ENCODE results near the gene NLGN1.

GRCh38 chr3:174101244-174101643 lies 703.7 kb downstream of the NLGN1 start:
- TF ChIP-seq POLR2A (IDR thresholded peaks at IDR 0.05; ENCODE audit: low read depth) (no peak), CTCF (IDR thresholded peaks at IDR 0.05) (no peak), EP300 (IDR thresholded peaks at IDR 0.05) (no peak), POLR2AphosphoS5 (IDR thresholded peaks at IDR 0.05) (no peak)
